NCI-H526 treated with DMSO at 0.1 percent for 48 hours (cell line): Measurements from ENCODE around the gene SCARB2.
A peak's percentile ranks its signal among the peaks of the same experiment; 100 is the strongest.

ENCODE experiments used
- DNase-seq: peaks from one replicate; lab custom pipeline; 2025; lab: John Stamatoyannopoulos, UW

SCARB2 gene

GRCh38 chr4:76198411-76199237 is 15.0 kb downstream of the SCARB2 start:
- peak; percentile 71 for DNase-seq

GRCh38 chr4:76197971-76198410 is 15.6 kb downstream of the SCARB2 start:
- DNase-seq, result peak; percentile 21

GRCh38 chr4:76197031-76197743 is 16.4 kb downstream of the SCARB2 start:
- DNase-seq, result no peak

GRCh38 chr4:76196376-76196775 is 17.2 kb downstream of the SCARB2 start:
- no peak for DNase-seq

GRCh38 chr4:76195326-76195725 is 18.3 kb downstream of the SCARB2 start:
- no peak for DNase-seq

GRCh38 chr4:76194325-76194724 is 19.3 kb downstream of the SCARB2 start:
- DNase-seq, result no peak

- DNase-seq, result no peak
Measured at GRCh38 chr4:76192236-76192635, 21.4 kb downstream of the SCARB2 start.

GRCh38 chr4:76188557-76188956 is 25.1 kb downstream of the SCARB2 start:
- no peak for DNase-seq

GRCh38 chr4:76188149-76188548 is 25.5 kb downstream of the SCARB2 start:
- no peak for DNase-seq

GRCh38 chr4:76187152-76187551 is 26.5 kb downstream of the SCARB2 start:
- no peak for DNase-seq

GRCh38 chr4:76182463-76182862 is 31.2 kb downstream of the SCARB2 start:
- DNase-seq, result no peak

GRCh38 chr4:76179398-76180318 is 34.0 kb downstream of the SCARB2 start:
- DNase-seq, result peak; percentile 15

GRCh38 chr4:76178296-76178695 is 35.3 kb downstream of the SCARB2 start:
- no peak for DNase-seq

GRCh38 chr4:76177709-76178108 is 35.9 kb downstream of the SCARB2 start:
- DNase-seq, result no peak

GRCh38 chr4:76175336-76175735 is 38.3 kb downstream of the SCARB2 start:
- DNase-seq, result no peak

- DNase-seq, result no peak
Measured at GRCh38 chr4:76174216-76174615, 39.4 kb downstream of the SCARB2 start.

- no peak for DNase-seq
Measured at GRCh38 chr4:76168688-76169087, 44.9 kb downstream of the SCARB2 start.

- DNase-seq, result no peak
Measured at GRCh38 chr4:76166480-76166879, 47.1 kb downstream of the SCARB2 start.

- DNase-seq, result no peak
Measured at GRCh38 chr4:76160355-76160754, 53.3 kb downstream of the SCARB2 start.

- DNase-seq, result no peak
Measured at GRCh38 chr4:76156635-76157034, 57.0 kb downstream of the SCARB2 start.

- no peak for DNase-seq
Measured at GRCh38 chr4:76155979-76156378, 57.6 kb downstream of the SCARB2 start.

- no peak for DNase-seq
Measured at GRCh38 chr4:76153356-76153755, 60.3 kb downstream of the SCARB2 start.
